ENCODE measurements around the gene HRAS.

Gene HRAS

DNA sequence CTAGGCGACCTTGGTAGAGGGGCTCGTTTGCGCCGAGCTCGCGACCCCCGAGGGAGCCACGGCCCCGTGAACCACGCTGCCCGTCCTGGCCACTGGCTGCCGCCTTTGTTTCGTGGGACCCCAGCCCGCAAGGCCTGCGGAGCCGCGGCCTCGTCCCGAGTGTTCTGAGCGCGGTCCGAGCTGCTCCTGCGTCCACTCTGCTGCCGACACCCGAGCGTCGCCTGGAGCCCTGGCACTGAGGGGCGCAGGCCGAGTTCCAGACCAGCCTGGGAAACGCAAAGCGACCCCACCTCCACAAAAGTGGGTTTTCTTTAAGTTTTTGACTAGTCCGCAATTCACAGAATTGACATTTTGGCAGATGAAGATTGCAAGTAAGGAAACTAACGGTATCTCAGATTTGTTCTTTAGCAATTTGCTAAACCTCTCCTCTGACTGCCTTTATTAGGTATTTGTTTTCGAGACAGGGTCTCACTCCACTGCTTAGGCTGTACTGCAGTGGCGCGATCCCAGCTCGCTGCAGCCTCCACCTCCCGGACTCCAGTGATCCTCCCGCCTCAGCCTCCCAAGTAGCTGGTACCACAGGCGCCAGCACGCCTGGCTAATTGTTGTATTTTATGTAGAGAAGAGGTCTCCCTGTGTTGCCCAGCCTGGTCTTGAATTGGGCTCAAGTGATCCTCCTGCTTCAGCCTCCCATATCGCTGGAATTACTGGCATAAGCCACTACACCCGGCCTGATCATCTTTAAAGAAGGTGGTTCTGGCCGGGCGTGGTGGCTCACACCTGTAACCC is 27.5 kb downstream of the HRAS start:
- FAIRE-seq: no peak

DNA sequence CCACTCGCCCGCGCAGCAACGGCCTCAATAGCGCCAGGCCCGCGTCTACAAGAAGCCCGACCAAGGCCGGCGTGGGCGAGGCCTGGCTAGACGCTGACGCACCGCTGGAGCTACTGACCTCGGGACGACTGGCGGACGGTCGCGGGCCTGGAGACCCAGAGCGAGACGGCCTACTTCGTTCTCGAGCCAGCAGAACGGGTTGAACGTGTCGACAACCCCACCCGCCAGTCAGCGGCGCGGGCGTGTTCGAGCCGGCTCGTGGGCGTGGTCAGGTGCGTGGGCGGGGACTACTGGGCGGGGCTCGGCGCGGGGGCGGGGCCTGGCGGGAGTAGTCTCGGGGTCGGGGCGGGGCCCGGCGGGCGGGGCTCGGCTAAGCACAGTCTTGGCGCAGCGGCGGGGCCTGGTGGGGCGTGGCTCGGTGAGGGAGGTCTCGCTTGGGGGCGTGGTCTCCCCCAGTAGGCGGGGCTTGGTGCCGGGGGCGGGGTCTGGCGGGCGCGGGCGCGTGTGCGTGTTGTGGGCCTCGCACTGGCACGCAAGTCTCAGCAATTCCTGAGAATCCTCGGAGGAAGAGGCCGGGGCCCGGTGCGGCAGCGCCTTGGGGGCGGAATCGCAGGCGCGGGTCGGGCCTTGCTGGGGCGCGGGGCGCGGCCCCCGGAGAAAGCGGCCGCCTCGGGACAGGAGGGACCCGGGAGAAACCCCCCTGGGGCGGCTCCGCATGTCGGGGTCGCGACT is 28.2 kb downstream of the HRAS start, which contains the start of gene RNH1:
TSS of gene RNH1 (minus strand) at position 248 of the 732 bp plus-strand sequence. CDS start 5,080 bp downstream, outside the sequence.
- no peak for FAIRE-seq

DNA sequence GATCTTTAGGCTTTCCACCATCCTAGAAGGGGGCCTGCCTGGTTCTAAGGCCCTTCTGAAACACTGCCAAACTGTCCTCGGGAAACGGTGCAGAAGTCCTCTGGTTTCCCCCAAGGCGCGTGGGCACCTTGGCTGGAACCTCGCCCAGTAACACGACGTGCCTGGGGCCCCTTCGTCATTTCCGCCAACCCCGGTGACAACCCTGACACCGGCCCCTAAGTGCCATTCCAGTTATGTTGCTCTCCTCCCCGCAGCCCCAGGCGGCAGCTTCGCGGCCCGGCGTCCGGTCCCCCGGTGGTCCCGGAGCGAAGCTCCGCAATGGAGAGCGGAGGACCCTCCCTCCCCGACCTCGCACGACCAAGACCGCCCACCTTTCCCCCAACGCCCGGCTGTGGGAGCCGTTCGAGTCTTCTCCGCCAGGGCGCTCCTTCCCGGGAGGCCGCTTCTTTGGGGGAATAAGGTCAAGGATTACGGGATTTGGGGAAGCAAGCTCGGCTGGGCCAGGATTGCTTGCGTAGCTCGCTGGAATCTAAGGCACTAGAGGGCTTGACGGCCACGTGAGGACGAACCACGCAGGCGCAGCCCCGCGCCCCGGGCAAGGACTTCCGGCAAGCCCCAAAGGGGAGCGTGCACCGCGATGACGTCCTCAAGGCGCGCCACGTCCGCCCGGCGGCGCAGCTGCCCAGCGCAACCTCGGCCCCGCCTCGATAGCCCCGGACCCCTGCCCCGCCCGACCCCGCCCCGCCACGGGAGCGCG is 29.0 kb downstream of the HRAS start:
- FAIRE-seq: no peak

DNA sequence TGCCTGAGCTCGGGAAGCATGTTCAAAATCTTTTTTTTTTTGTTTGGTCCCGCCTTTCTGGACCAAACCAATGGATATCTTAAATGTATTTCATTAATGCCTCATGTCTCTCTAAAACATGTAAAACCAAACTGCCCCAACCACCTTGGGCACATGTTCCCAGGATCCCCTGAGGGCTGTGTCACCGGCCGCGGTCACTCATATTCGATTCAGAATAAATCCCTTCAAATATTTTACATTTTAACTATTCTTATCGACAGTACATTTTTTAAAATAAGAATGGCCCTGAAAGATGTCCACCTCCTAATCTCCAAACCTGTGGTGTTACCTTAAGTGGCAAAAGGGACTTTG is 30.4 kb downstream of the HRAS start:
- no peak for FAIRE-seq

DNA sequence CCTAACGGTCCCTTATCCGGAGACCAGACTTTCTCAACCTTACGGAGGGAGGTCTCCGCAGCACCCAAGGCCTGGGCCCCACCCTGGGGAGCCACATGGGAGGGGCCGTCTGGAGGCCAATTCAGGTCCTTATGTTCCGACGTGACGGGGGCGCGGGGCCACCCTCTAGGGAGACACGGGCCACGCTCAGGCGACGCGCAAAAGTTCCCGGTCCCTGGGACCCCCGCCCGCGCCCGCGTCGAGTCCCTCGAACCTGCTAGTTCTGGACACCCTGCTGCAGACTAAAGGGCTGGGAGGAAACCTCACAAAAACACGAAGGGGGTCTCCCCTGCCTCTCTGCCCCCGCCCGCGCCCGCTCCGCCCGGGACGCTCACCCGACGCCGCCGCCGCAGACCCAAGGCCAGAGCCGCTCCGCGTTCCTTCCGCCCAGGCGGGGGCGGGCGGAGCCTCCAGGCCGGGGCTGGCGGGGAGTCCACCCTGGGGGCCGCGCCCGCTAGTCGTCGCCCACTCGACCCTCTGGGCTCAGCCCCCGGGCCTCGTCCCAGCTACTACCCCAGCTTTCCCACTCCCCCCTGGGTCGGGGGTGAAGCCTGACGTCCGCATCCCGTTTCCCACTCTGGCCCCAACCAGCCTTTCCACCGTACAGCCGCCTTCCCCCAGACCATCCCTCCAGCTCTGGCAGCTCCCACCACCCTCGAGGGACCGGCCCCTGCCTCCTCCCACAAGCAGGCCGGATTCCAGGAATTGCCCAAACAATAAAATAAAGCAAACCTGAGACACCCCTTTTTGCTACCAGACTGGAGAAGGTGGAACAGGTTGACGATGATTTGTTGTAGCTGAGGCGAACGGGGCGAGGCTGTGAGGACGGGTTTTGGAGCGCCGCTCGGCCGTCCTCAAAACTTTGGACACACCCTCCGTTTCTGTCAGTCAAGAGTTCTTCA is 31.1 kb downstream of the HRAS start:
- FAIRE-seq: peak; percentile 33

DNA sequence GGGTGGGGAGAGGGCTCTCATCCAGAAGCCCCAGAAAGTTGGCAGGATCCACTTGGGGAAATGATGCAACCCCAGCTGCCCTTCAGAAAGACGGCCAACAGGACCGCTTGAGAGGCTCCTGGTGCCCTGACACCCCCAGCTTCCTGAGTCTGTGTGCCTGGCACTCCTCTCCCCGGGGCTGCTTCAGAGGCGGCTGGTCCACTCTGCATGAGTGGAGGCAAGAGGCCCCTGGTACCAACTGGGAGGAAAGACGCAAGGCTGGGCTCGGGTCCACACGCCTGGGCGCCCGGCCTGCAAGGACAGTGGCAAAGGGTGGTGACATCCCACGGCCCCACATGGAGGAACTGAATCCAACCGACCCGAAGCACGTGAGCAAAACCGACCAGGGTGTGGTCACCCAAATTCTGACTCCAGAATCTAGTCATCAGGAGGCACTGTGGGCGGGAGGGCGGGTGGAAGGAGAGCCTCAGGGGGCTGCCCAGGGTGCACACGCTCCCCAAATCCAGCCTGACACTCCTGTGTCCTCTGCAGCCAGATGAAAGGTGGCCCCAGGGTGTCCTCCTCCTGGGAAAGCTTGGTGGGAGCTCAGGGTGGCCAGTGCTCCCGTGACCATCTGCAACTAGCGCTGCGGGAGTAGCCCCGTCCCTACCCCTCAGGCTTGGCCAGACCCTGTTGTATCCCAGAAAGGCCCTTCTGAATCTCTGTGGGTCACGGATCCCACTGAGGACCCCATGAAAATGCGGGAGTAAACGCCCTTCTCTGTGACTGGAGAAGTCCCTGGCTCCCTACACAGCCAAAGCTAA is 32.0 kb downstream of the HRAS start:
- FAIRE-seq: no peak

- no peak for FAIRE-seq
These were observed 32.8 kb downstream of the HRAS start for GRCh38 chr11:502288-503178.

GRCh38 chr11:501683-502287 is 33.6 kb downstream of the HRAS start:
- no peak for FAIRE-seq

DNA sequence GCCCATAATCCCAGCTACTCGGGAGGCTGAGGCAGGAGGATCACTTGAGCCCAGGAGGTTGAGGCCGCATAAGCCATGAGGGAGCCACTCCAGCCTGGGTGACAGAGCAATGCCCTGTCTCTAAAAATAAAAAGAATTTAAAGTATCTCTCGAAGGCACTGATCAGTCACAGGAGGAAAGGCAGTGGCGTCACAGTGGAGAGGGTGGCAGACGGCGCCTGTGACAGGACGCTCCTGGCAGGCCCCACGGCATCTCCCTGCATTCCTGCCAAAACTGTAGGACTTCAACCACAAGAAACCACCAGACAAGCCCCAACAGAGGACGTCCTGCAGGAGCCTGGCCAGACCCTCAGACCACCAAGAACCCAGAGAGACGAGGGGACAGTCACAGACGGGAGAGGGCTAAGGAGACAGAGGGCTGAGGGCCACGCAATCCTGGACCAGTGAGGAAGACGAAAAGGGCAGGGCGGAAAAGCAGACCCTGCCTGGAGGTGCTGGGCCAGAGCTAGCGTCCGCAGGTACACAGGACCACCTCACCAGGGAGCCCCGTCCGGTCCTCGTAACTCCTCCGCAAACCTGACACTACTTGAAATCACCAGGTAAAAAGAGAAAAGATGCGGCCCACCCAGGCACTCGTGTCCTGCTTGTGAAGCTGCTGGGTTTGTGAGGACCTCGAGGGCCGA is 34.2 kb downstream of the HRAS start:
- FAIRE-seq: no peak

DNA sequence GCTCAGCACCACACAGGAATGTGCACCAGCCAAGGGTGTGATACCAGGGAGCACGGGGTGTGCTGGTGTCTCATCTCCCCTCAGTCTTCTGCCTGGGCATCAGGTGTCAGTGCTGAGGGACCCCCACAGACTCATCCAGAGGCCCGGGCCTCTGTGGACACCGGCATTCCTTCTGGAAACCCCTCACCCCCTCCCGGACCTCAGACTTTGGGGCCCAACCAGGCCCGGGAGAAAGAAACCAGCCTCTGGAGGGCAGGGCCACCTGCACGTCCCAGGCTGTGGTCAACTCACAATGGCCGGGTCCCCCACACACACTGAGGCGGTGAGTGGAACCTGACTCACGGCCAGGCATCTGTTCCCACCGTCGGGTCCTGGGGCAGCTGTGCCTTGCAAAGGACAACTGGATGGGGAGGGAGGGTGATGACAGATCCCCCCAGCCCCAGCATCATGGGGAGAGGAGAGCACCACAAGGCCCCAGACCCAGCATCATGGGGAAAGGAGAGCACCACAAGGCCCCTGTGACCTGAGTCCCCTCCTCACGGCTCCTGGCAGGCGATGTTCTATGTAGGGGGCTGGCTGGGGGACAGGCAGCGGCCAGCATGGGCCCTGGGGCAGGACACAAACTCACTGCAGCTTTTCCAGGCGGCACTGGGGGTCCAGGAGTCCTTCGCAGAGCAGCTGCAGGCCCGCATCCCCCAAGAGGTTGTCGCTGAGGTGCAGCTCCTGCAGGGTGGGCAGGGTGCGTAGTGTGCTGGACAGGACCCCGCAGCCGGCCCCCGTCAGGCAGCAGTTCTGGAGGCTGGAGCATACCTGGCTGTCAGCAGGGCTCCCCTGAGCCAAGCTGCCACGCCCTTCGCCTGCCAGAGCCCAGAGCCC is 35.9 kb downstream of the HRAS start:
- FAIRE-seq: no peak

DNA sequence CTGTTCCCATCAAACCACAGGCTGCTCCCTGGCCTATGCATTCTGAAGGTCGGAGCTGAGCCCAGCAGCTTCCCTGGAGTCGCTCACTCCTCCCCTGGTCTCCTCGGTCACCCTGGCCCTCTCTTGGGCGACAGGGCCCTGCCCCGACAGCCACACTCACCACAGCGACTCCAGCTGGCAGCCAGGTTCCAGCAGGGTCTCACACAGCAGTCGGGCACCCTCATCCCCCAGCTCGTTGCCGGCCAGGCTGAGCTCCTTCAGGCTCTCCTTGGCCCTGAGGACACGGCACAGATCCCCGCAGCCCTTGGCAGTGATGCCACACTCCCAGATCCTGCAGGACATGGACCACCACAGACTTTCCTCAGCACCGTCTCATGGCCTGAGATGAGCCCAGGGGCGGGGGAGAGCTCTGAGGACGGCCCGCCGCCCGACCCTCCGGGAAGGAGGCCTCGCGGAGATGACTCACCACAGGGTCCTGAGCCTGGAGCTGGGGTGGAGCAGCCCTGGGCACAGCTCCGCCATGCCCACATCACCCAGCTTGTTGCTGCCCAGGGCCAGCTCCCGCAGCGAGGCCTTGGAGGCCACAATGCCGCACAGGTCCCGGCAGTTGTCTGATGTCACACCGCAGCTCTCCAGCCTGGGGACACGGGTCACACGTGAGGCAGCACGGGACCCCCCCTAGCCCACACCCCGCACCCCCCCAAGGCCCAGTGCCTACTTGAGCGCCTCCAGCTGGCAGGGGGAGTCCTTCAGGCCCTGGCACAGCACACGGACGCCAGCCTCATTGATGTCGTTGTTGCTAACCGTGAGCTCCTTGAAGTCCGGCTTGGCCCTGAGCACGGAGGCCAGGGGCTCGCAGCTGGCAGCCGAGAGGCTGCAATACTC is 36.8 kb downstream of the HRAS start:
- FAIRE-seq: no peak

- FAIRE-seq: no peak
These were observed 37.6 kb downstream of the HRAS start for GRCh38 chr11:497565-498296.

DNA sequence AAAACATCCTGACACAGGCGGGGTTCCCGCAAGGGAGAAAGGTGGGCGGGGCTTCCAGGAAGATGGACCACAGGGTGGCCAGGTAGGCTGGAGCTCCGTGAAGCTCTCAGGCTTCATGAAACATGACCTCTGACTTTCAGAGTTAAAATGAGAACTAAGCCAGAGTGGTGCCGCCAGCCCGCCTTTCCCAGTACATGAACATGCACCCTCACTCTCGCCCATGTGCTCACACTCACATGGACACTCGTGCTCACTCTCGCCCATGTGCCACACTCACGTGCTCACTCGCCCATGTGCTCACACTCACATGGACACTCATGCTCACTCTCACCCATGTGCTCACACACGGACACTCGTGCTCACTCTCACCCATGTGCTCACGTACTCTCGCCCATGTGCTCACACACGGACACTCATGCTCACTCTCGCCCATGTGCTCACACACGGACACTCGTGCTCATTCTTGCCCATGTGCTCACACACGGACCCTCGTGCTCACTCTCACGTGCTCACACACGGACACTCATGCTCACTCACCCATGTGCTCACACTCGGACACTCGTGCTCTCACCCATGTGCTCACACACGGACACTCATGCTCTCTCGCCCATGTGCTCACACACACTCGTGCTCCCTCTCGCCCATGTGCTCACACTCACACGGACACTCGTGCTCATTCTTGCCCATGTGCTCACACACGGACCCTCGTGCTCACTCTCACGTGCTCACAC is 38.4 kb downstream of the HRAS start:
- FAIRE-seq: no peak

DNA sequence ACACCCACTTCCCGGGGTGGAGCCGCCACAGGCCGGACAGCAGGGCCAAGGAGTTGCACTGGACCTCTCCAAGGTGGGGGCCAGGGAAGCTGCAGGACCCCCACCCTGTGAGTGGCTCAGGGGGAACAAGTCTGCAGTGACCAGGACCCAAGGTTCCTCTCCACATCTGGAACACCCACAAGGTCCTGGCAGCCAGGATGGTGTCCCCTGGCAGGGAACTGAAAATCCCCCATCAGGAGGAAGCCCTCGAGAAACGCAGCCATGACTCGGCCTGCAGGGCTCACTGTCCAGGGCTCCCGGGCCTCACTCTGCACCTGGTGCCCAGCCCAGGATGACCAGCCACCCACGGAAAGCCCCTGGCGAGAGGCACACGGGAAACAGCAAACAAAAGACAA is 39.8 kb downstream of the HRAS start:
- FAIRE-seq: no peak

DNA sequence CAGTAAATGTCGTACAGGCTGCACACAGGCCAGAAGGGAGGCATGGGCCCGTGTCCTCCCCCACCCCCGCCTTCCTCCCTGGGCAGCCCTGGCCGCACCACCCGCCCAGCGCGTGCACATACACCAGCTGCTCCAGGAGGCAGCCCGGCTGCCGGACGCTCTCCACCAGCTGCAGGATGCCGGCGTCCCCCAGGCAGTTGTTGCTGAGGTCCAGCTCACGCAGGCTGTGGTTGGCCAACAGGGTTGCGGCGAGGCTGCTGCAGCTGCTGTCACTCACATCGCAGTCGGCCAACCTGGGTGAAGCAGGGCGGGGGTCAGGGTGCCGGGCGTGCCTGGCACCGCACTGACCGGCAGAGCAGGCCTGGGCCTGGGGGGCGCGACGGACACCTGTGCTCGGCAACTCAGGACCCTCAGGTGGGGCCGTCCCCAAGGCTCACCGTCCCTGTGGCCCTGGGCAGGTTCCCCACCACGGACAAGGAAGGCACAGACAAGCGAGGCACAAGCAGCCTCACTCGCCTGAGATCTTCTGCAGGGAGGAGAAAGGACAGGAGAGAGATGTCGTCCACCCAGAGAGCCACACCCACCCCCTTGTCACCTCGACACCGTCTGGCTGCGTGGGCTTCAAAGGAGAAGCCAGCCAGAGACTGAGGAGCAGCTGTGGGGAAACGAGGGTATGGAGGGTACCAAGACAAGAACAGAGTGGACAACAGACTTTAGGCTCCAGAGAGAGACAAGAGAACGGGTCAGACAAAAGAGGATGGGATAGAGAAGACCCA is 40.4 kb downstream of the HRAS start:
- no peak for FAIRE-seq

All from endometrium (tissue), 2 donors.